Stimulated activated naive B cell treated with anti-CD40 and anti-IgM and Interleukin-4, amounts not matched to agents 10 μg/mL and 1 μg/mL and 100 μg/mL, for 72 hours (primary cell): ENCODE data around the gene MAST4.

Source experiments
- ATAC-seq, 2 donors: fragments of 150-1000 bp; cut with Tn5 transposase; replicated peaks; 2 replicates each; pipeline ENCODE4 v1.10.0; 2021; ENCODE audit warnings: moderate library complexity in 1 of 2
- DNase-seq: peaks from one replicate; pipeline ENCODE4 v3.0.0; 2021
- H3K27ac Mint-ChIP-seq: one replicate; pipeline ENCODE4 v1.8.0; 2022; ENCODE audit warnings: mild to moderate bottlenecking, mixed read lengths
- H3K27me3 Mint-ChIP-seq, 2 donors: one replicate each; pipeline ENCODE4 v1.8.0; 2022; ENCODE audit warnings: mixed read lengths in 2 of 2
- H3K36me3 Mint-ChIP-seq, 2 donors: one replicate each; pipeline ENCODE4 v1.8.0; 2022; ENCODE audit warnings: mixed read lengths in 2 of 2, mild to moderate bottlenecking in 1 of 2
- H3K4me1 Mint-ChIP-seq, 2 donors: one replicate each; pipeline ENCODE4 v1.8.0; 2022; ENCODE audit warnings: mixed read lengths in 2 of 2, mild to moderate bottlenecking in 1 of 2
- H3K4me3 Mint-ChIP-seq, 2 donors: one replicate each; pipeline ENCODE4 v1.8.0; 2022; ENCODE audit warnings: mild to moderate bottlenecking in 2 of 2, mixed read lengths in 2 of 2, moderate library complexity in 1 of 2
- H3K9me3 Mint-ChIP-seq, 2 donors: one replicate each; pipeline ENCODE4 v1.8.0; 2022; ENCODE audit warnings: mixed read lengths in 2 of 2, mild to moderate bottlenecking in 1 of 2

MAST4 gene

GRCh38 chr5:66903218-66903617 is 307.0 kb downstream of the MAST4 start:
- no peaks in the 10 kb centered on the region for H3K9me3 Mint-ChIP-seq
- H3K4me3 Mint-ChIP-seq = no peak overlapping the region
- no peaks in the 10 kb centered on the region for H3K27me3 Mint-ChIP-seq
- ATAC-seq (no peak), DNase-seq (no peak)
- no peaks in the 10 kb centered on the region for H3K36me3 Mint-ChIP-seq
- no peak overlapping the region for H3K27ac Mint-ChIP-seq
- no peaks in the 10 kb centered on the region for H3K4me1 Mint-ChIP-seq

GRCh38 chr5:66903709-66904108 is 307.5 kb downstream of the MAST4 start:
- DNase-seq = no peak
- no peak overlapping the region for H3K27ac Mint-ChIP-seq
- no peak overlapping the region for H3K4me3 Mint-ChIP-seq

GRCh38 chr5:66904189-66904588 is 308.0 kb downstream of the MAST4 start:
- peaks cover 0 to 3% of the 10 kb centered on the region in 2 donors for H3K4me1 Mint-ChIP-seq
- ATAC-seq (no peak), DNase-seq (no peak)
- H3K27ac Mint-ChIP-seq = no peak overlapping the region
- H3K9me3 Mint-ChIP-seq = no peaks in the 10 kb centered on the region
- no peaks in the 10 kb centered on the region for H3K27me3 Mint-ChIP-seq
- no peaks in the 10 kb centered on the region for H3K36me3 Mint-ChIP-seq
- H3K4me3 Mint-ChIP-seq = no peak overlapping the region

More at GRCh38 chr5:66903709-66904108, 307.5 kb downstream of the MAST4 start:
- Mint-ChIP-seq H3K4me1 (no peaks in the 10 kb centered on the region), H3K9me3 (no peaks in the 10 kb centered on the region), H3K36me3 (no peaks in the 10 kb centered on the region), H3K27me3 (no peaks in the 10 kb centered on the region)
- no peak for ATAC-seq

GRCh38 chr5:66906021-66906420 is 309.8 kb downstream of the MAST4 start:
- Mint-ChIP-seq H3K27ac (no peak overlapping the region), H3K4me1 (peaks cover 0 to 3% of the 10 kb centered on the region in 2 donors), H3K9me3 (peaks cover 0 to 2% of the 10 kb centered on the region in 2 donors), H3K27me3 (no peaks in the 10 kb centered on the region), H3K36me3 (no peaks in the 10 kb centered on the region), H3K4me3 (no peak overlapping the region)
- ATAC-seq = no peak
- no peak for DNase-seq

GRCh38 chr5:66908230-66908629 is 312.0 kb downstream of the MAST4 start:
- peaks cover 0 to 2% of the 10 kb centered on the region in 2 donors for H3K9me3 Mint-ChIP-seq
- H3K4me1 Mint-ChIP-seq = peaks cover 0 to 3% of the 10 kb centered on the region in 2 donors
- H3K27me3 Mint-ChIP-seq = no peaks in the 10 kb centered on the region
- no peak overlapping the region for H3K4me3 Mint-ChIP-seq
- ATAC-seq (no peak), DNase-seq (no peak)
- no peak overlapping the region for H3K27ac Mint-ChIP-seq
- H3K36me3 Mint-ChIP-seq = no peaks in the 10 kb centered on the region

- Mint-ChIP-seq H3K4me3 (no peak overlapping the region), H3K27ac (no peak overlapping the region), H3K9me3 (peaks cover 0 to 2% of the 10 kb centered on the region in 2 donors), H3K27me3 (no peaks in the 10 kb centered on the region), H3K4me1 (peaks cover 0 to 3% of the 10 kb centered on the region in 2 donors), H3K36me3 (no peaks in the 10 kb centered on the region)
- no peak for DNase-seq
- ATAC-seq = no peak
These were observed 313.2 kb downstream of the MAST4 start for GRCh38 chr5:66909364-66909763.

GRCh38 chr5:66912787-66913186 is 316.6 kb downstream of the MAST4 start:
- DNase-seq = no peak
- ATAC-seq = no peak
- peaks cover 0 to 2% of the 10 kb centered on the region in 2 donors for H3K9me3 Mint-ChIP-seq
- H3K4me3 Mint-ChIP-seq = no peak overlapping the region
- H3K36me3 Mint-ChIP-seq = no peaks in the 10 kb centered on the region
- H3K4me1 Mint-ChIP-seq = peaks cover 0 to 3% of the 10 kb centered on the region in 2 donors
- no peak overlapping the region for H3K27ac Mint-ChIP-seq
- no peaks in the 10 kb centered on the region for H3K27me3 Mint-ChIP-seq

GRCh38 chr5:66915531-66915930 is 319.3 kb downstream of the MAST4 start:
- no peak for DNase-seq
- no peaks in the 10 kb centered on the region for H3K4me1 Mint-ChIP-seq
- H3K36me3 Mint-ChIP-seq = no peaks in the 10 kb centered on the region
- no peak overlapping the region for H3K27ac Mint-ChIP-seq
- H3K9me3 Mint-ChIP-seq = peaks cover 0 to 1% of the 10 kb centered on the region in 2 donors
- no peaks in the 10 kb centered on the region for H3K27me3 Mint-ChIP-seq
- no peak overlapping the region for H3K4me3 Mint-ChIP-seq
- ATAC-seq = no peak

GRCh38 chr5:66922881-66923280 is 326.7 kb downstream of the MAST4 start:
- Mint-ChIP-seq H3K27me3 (peaks cover 0 to 4% of the 10 kb centered on the region in 2 donors), H3K4me1 (no peaks in the 10 kb centered on the region), H3K27ac (no peak overlapping the region), H3K36me3 (no peaks in the 10 kb centered on the region), H3K4me3 (no peak overlapping the region), H3K9me3 (peaks cover 0 to 1% of the 10 kb centered on the region in 2 donors)
- ATAC-seq = no peak
- no peak for DNase-seq

- peaks cover 0 to 1% of the 10 kb centered on the region in 2 donors for H3K9me3 Mint-ChIP-seq
- H3K4me3 Mint-ChIP-seq = no peak overlapping the region
- H3K4me1 Mint-ChIP-seq = no peaks in the 10 kb centered on the region
- no peak for DNase-seq
- no peak for ATAC-seq
- no peak overlapping the region for H3K27ac Mint-ChIP-seq
- H3K36me3 Mint-ChIP-seq = no peaks in the 10 kb centered on the region
- H3K27me3 Mint-ChIP-seq = peaks cover 0 to 4% of the 10 kb centered on the region in 2 donors
These were observed 327.3 kb downstream of the MAST4 start for GRCh38 chr5:66923457-66923856.

GRCh38 chr5:66923922-66924321 is 327.7 kb downstream of the MAST4 start:
- Mint-ChIP-seq H3K36me3 (no peaks in the 10 kb centered on the region), H3K4me1 (no peaks in the 10 kb centered on the region), H3K4me3 (no peak overlapping the region), H3K27me3 (peaks cover 0 to 4% of the 10 kb centered on the region in 2 donors), H3K9me3 (peaks cover 0 to 1% of the 10 kb centered on the region in 2 donors), H3K27ac (no peak overlapping the region)
- ATAC-seq = no peak
- DNase-seq = no peak

GRCh38 chr5:66927140-66927539 is 330.9 kb downstream of the MAST4 start:
- Mint-ChIP-seq H3K9me3 (no peaks in the 10 kb centered on the region), H3K36me3 (no peaks in the 10 kb centered on the region), H3K4me1 (peaks cover 4 to 11% of the 10 kb centered on the region in 2 donors), H3K4me3 (no peak overlapping the region), H3K27ac (no peak overlapping the region), H3K27me3 (peaks cover 0 to 4% of the 10 kb centered on the region in 2 donors)
- no peak for DNase-seq
- no peak for ATAC-seq

- no peaks in the 10 kb centered on the region for H3K9me3 Mint-ChIP-seq
- ATAC-seq (no peak), DNase-seq (no peak)
- H3K27me3 Mint-ChIP-seq = peaks cover 0 to 4% of the 10 kb centered on the region in 2 donors
- peaks cover 4 to 11% of the 10 kb centered on the region in 2 donors for H3K4me1 Mint-ChIP-seq
- H3K36me3 Mint-ChIP-seq = no peaks in the 10 kb centered on the region
- no peak overlapping the region for H3K27ac Mint-ChIP-seq
- no peak overlapping the region for H3K4me3 Mint-ChIP-seq
These were observed 333.1 kb downstream of the MAST4 start for GRCh38 chr5:66929281-66929680.

- ATAC-seq = peak; percentile 53 to 61
- DNase-seq = no peak
- H3K4me3 Mint-ChIP-seq = no peak overlapping the region
- peaks cover 0 to 6% of the 10 kb centered on the region in 2 donors for H3K27me3 Mint-ChIP-seq
- no peaks in the 10 kb centered on the region for H3K36me3 Mint-ChIP-seq
- H3K4me1 Mint-ChIP-seq = peaks cover 4 to 11% of the 10 kb centered on the region in 2 donors
- H3K9me3 Mint-ChIP-seq = no peaks in the 10 kb centered on the region
- no peak overlapping the region for H3K27ac Mint-ChIP-seq
These were observed 333.8 kb downstream of the MAST4 start for GRCh38 chr5:66929995-66930394.

- H3K9me3 Mint-ChIP-seq = no peaks in the 10 kb centered on the region
- ATAC-seq (no peak), DNase-seq (no peak)
- H3K36me3 Mint-ChIP-seq = no peaks in the 10 kb centered on the region
- H3K4me3 Mint-ChIP-seq = no peak overlapping the region
- H3K4me1 Mint-ChIP-seq = peaks cover 4 to 11% of the 10 kb centered on the region in 2 donors
- peaks cover 0 to 15% of the 10 kb centered on the region in 2 donors for H3K27me3 Mint-ChIP-seq
- no peak overlapping the region for H3K27ac Mint-ChIP-seq
These were observed 335.5 kb downstream of the MAST4 start for GRCh38 chr5:66931651-66932050.

- Mint-ChIP-seq H3K4me1 (peaks cover 4 to 11% of the 10 kb centered on the region in 2 donors), H3K4me3 (no peak overlapping the region), H3K9me3 (no peaks in the 10 kb centered on the region), H3K27ac (no peak overlapping the region), H3K27me3 (peaks cover 0 to 12% of the 10 kb centered on the region in 2 donors), H3K36me3 (no peaks in the 10 kb centered on the region)
- no peak for DNase-seq
- ATAC-seq = no peak
These were observed 336.3 kb downstream of the MAST4 start for GRCh38 chr5:66932457-66932856.
